Activated B cell treated with CpG ODN at 0.5 μM for 24 hours (primary cell): ENCODE results near the gene E2F3. TPM values are rescaled to one million over a fixed set of nuclear protein-coding genes. Genes with fewer than 3 reads are reported as not detected.

Experiments used
- ATAC-seq: fragments of 200-7000 bp; cut with Tn5 transposase; one replicate; pipeline ENCODE4 v1.10.0; 2021; ENCODE audit warnings: low read depth, mild to moderate bottlenecking, moderate library complexity
- CTCF ChIA-PET: fragments of 350-600 bp; sonication (Branson Sonifier 250); formaldehyde crosslinking; loops from one replicate; lab custom pipeline; 2021; ENCODE audit warnings: antibody characterized with exemption; lab: Charles Lee
- POLR2A ChIA-PET: fragments of 350-600 bp; sonication (Branson Sonifier 250); formaldehyde crosslinking; loops from one replicate; lab custom pipeline; 2021; ENCODE audit warnings: antibody characterized with exemption; lab: Charles Lee
- DNase-seq: peaks from one replicate; pipeline ENCODE4 v3.0.0; 2022
- H3K27ac Mint-ChIP-seq: one replicate; pipeline ENCODE4 v1.8.0; 2020; ENCODE audit warnings: mixed read lengths
- H3K27me3 Mint-ChIP-seq: one replicate; pipeline ENCODE4 v1.8.0; 2021; ENCODE audit warnings: mixed read lengths
- H3K36me3 Mint-ChIP-seq: one replicate; pipeline ENCODE4 v1.8.0; 2021; ENCODE audit warnings: low read depth, mixed read lengths
- H3K4me1 Mint-ChIP-seq: one replicate; pipeline ENCODE4 v1.8.0; 2021; ENCODE audit warnings: mixed read lengths
- H3K4me3 Mint-ChIP-seq: one replicate; pipeline ENCODE4 v1.8.0; 2020; ENCODE audit warnings: mild to moderate bottlenecking, mixed read lengths
- H3K9me3 Mint-ChIP-seq: one replicate; pipeline ENCODE4 v1.8.0; 2020; ENCODE audit warnings: mixed read lengths
- CTCF ChIP-seq: fragments of 200-600 bp; IDR thresholded peaks from one replicate; pipeline ENCODE4 v1.8.0; 2022; ENCODE audit warnings: antibody characterized with exemption, mild to moderate bottlenecking
- intact Hi-C: fragments of 100-400 bp; cut with micrococcal nuclease; formaldehyde crosslinking; loops from one replicate; pipeline ENCODE4 v1.15.1; 2024
- total RNA-seq: library from RNA; stranded (reverse); gene quantifications from 2 replicates; pipeline ENCODE4 v1.2.3, GENCODE V29; 2022

The E2F3 gene
- total RNA-seq, 1 donor from 2014 or later, result 15.6 TPM

GRCh38 chr6:20487669-20488375, 86.1 kb downstream of the E2F3 start:
- POLR2A ChIA-PET, result no interaction called here
- TF ChIP-seq CTCF, result no peak
- no peak for DNase-seq
- peaks cover 69% of the 10 kb centered on the region for H3K36me3 Mint-ChIP-seq
- ATAC-seq, result no peak
- CTCF ChIA-PET, result no interaction called here
- no peaks in the 10 kb centered on the region for H3K4me1 Mint-ChIP-seq
- H3K27ac Mint-ChIP-seq, result no peak overlapping the region
- intact Hi-C loops, result loop anchor here (5.0 kb wide), 1 partner anchor 86 kb away; the partner anchor contains the start of gene E2F3
- no peaks in the 10 kb centered on the region for H3K27me3 Mint-ChIP-seq
- H3K9me3 Mint-ChIP-seq, result no peaks in the 10 kb centered on the region
- no peak overlapping the region for H3K4me3 Mint-ChIP-seq

DNA sequence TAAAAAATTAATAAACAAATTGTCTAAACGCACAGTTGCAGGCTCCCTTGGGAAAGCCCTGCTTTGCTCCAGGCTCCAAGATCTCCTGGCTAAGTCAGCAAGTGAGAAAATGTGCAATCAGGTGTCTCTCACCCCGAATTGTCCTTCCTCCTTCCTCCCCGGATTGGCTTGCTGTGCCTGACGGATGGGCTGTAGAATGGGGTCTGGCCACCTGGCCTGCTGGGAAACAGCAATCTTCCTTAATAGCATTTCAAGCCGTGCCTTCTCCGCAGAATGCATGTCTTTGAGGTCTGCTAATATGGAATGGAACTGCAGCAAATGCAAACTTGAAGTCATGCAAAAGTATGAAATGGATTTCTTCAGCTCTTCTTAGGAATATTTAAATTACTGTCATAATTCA, 88.9 kb downstream of the E2F3 start:
- no peaks in the 10 kb centered on the region for H3K27me3 Mint-ChIP-seq
- H3K4me3 Mint-ChIP-seq, result no peak overlapping the region
- ChIA-PET POLR2A (no interaction called here), CTCF (no interaction called here)
- ATAC-seq (no peak), DNase-seq (no peak)
- no peak for TF ChIP-seq CTCF
- intact Hi-C loops, result no loop called here
- H3K4me1 Mint-ChIP-seq, result no peaks in the 10 kb centered on the region
- H3K36me3 Mint-ChIP-seq, result peaks cover 49% of the 10 kb centered on the region
- H3K27ac Mint-ChIP-seq, result no peak overlapping the region
- H3K9me3 Mint-ChIP-seq, result no peaks in the 10 kb centered on the region

- Mint-ChIP-seq H3K36me3 (peaks cover 36% of the 10 kb centered on the region), H3K4me3 (no peak overlapping the region), H3K27ac (no peak overlapping the region), H3K27me3 (no peaks in the 10 kb centered on the region), H3K4me1 (no peaks in the 10 kb centered on the region), H3K9me3 (no peaks in the 10 kb centered on the region)
- ChIA-PET POLR2A (no interaction called here), CTCF (no interaction called here)
- intact Hi-C loops, result no loop called here
- DNase-seq (no peak), ATAC-seq (no peak)
- TF ChIP-seq CTCF, result no peak
Observed at GRCh38 chr6:20492099-20492498, 90.4 kb downstream of the E2F3 start.

DNA sequence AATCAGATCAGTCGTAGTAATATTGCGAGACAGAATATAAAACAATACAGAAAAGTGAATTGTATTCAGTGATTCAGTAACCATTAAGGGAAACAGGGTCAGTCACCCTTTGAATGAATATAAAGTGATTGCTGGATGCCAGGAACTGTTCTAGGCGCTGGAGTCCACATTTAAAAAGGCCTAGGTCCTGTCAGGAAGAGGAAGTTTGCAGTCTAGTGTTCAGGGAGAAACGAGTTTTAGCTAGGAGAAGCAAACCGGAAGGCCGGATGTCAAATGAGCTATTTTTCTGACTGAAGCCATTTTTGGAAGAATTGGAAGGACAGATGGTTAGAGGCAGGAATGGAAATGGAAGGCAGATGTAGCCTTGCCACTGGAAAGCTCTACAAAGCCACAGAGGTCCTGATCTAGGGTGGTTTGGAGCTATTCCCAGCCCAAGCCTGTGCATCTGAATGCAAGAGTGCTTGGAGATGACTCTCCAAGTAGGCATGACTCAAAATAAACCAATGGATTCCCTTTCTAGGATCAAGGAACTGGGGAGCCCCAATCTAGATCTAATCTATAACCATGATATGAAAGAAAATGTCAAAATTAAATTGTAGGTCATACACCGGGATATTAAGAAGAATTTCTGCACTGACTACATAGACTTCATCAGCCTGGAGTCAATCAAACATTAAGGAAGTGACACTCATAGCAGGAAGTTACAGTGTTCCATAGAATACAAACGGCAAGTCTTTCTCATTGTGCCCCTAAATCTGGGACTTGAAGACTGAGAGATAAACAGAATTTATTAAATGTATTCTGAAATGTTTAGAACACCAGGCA, 95.7 kb downstream of the E2F3 start:
- intact Hi-C loops, result no loop called here
- TF ChIP-seq CTCF, result no peak
- Mint-ChIP-seq H3K36me3 (no peaks in the 10 kb centered on the region), H3K4me1 (no peaks in the 10 kb centered on the region), H3K9me3 (no peaks in the 10 kb centered on the region), H3K4me3 (no peak overlapping the region), H3K27me3 (no peaks in the 10 kb centered on the region), H3K27ac (no peak overlapping the region)
- ATAC-seq (no peak), DNase-seq (no peak)
- ChIA-PET CTCF (no interaction called here), POLR2A (no interaction called here)

DNA sequence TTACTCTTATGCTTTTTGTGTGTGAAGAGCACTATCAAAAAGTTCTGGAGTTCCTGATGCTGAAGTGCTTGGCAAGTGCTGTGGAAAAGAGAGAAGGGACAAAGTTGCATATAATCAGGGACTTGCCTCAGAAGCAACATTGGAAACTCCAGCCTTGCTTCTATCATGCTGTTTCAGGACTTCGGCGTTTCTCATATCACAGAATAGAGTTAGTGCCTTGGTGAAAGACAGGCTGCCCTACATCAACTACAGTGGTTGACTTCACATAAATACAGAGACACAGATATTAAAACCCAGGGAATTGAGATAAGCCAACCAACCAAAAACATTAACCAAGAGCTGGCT, 96.3 kb downstream of the E2F3 start:
- intact Hi-C loops, result no loop called here
- H3K27me3 Mint-ChIP-seq, result no peaks in the 10 kb centered on the region
- ChIA-PET CTCF (no interaction called here), POLR2A (no interaction called here)
- no peak for ATAC-seq
- H3K27ac Mint-ChIP-seq, result no peak overlapping the region
- no peak overlapping the region for H3K4me3 Mint-ChIP-seq
- DNase-seq, result no peak
- no peaks in the 10 kb centered on the region for H3K4me1 Mint-ChIP-seq
- no peaks in the 10 kb centered on the region for H3K9me3 Mint-ChIP-seq
- no peak for TF ChIP-seq CTCF
- H3K36me3 Mint-ChIP-seq, result no peaks in the 10 kb centered on the region
